ENCODE data around the gene MEIS2.
"Not testable (repeated sequence)": the region's sequence is repeated elsewhere in the genome, so short reads cannot be mapped to it uniquely, and the experiment has no call there.

MEIS2 gene

GRCh38 chr15:37007301-37007700 is 93.0 kb downstream of the MEIS2 start:
- no peak for DNase-seq (ENCODE audit: low read depth)

- DNase-seq (ENCODE audit: low read depth), result no peak
Observed at GRCh38 chr15:37004981-37005735, 95.2 kb downstream of the MEIS2 start.

GRCh38 chr15:37004373-37004869 is 95.9 kb downstream of the MEIS2 start:
- DNase-seq (ENCODE audit: low read depth), result no peak

- no peak for DNase-seq (ENCODE audit: low read depth)
Observed at GRCh38 chr15:37002041-37002672, 98.2 kb downstream of the MEIS2 start.

GRCh38 chr15:37001417-37001816 is 98.9 kb downstream of the MEIS2 start:
- DNase-seq (ENCODE audit: low read depth), result no peak

- no peak for DNase-seq (ENCODE audit: low read depth)
Observed at GRCh38 chr15:36999778-37000177, 100.6 kb downstream of the MEIS2 start.

GRCh38 chr15:36996538-36997181 is 103.7 kb downstream of the MEIS2 start:
- DNase-seq (ENCODE audit: low read depth), result no peak

GRCh38 chr15:36996121-36996520 is 104.2 kb downstream of the MEIS2 start:
- no peak for DNase-seq (ENCODE audit: low read depth)

- DNase-seq (ENCODE audit: low read depth), result no peak
Observed at GRCh38 chr15:36994790-36995189, 105.6 kb downstream of the MEIS2 start.

GRCh38 chr15:36992454-36992853 is 107.9 kb downstream of the MEIS2 start:
- DNase-seq (ENCODE audit: low read depth), result no peak

GRCh38 chr15:36988947-36989346 is 111.4 kb downstream of the MEIS2 start:
- DNase-seq (ENCODE audit: low read depth), result no peak

- DNase-seq (ENCODE audit: low read depth), result no peak
Observed at GRCh38 chr15:36982430-36982829, 117.9 kb downstream of the MEIS2 start.

GRCh38 chr15:36980281-36980680 is 120.1 kb downstream of the MEIS2 start:
- DNase-seq (ENCODE audit: low read depth), result not testable (repeated sequence)

- DNase-seq (ENCODE audit: low read depth), result no peak
Observed at GRCh38 chr15:36978625-36979024, 121.7 kb downstream of the MEIS2 start.

- DNase-seq (ENCODE audit: low read depth), result no peak
Observed at GRCh38 chr15:36978126-36978525, 122.2 kb downstream of the MEIS2 start.

- no peak for DNase-seq (ENCODE audit: low read depth)
Observed at GRCh38 chr15:36977659-36978058, 122.7 kb downstream of the MEIS2 start.

GRCh38 chr15:36972704-36973103 is 127.6 kb downstream of the MEIS2 start:
- DNase-seq (ENCODE audit: low read depth), result no peak

GRCh38 chr15:36970522-36970921 is 129.8 kb downstream of the MEIS2 start:
- DNase-seq (ENCODE audit: low read depth), result no peak

GRCh38 chr15:36967929-36968328 is 132.4 kb downstream of the MEIS2 start:
- no peak for DNase-seq (ENCODE audit: low read depth)

GRCh38 chr15:36966708-36967107 is 133.6 kb downstream of the MEIS2 start:
- DNase-seq (ENCODE audit: low read depth), result no peak

GRCh38 chr15:36965570-36966342 is 134.6 kb downstream of the MEIS2 start:
- no peak for DNase-seq (ENCODE audit: low read depth)

GRCh38 chr15:36964626-36965025 is 135.7 kb downstream of the MEIS2 start:
- DNase-seq (ENCODE audit: low read depth), result no peak
